Mucosa of rectum (tissue), 2 donors: ENCODE data around the gene PRDM2.
"Not testable (repeated sequence)": the region's sequence is repeated elsewhere in the genome, so short reads cannot be mapped to it uniquely, and the experiment has no call there.

ENCODE experiments used
- H3K27ac ChIP-seq, 2 donors: one replicate each; pipeline ENCODE4 v1.7.0; 2013; ENCODE audit warnings: inconsistent platforms in 2 of 2, low read depth in 2 of 2, low read length in 2 of 2
- H3K27me3 ChIP-seq, 2 donors: one replicate each; pipeline ENCODE4 v1.7.0; 2013; ENCODE audit warnings: low read length in 2 of 2; ENCODE audit not compliant: control insufficient read depth in 2 of 2, insufficient read depth in 2 of 2
- H3K36me3 ChIP-seq, 2 donors: one replicate each; pipeline ENCODE4 v1.7.0; 2013; ENCODE audit warnings: low read length in 2 of 2; ENCODE audit not compliant: control insufficient read depth in 2 of 2, insufficient read depth in 2 of 2
- H3K4me1 ChIP-seq, 2 donors: one replicate each; pipeline ENCODE4 v1.7.0; 2013; ENCODE audit warnings: low read length in 2 of 2, mild to moderate bottlenecking in 1 of 2; ENCODE audit not compliant: control insufficient read depth in 2 of 2, insufficient read depth in 2 of 2
- H3K4me3 ChIP-seq, 2 donors: one replicate each; pipeline ENCODE4 v1.7.0; 2013; ENCODE audit warnings: low read length in 2 of 2
- H3K9ac ChIP-seq, 2 donors: one replicate each; pipeline ENCODE4 v1.7.0; 2013; ENCODE audit warnings: low read length in 2 of 2, low read depth in 1 of 2, mild to moderate bottlenecking in 1 of 2
- H3K9me3 ChIP-seq, 2 donors: one replicate each; pipeline ENCODE4 v1.7.0; 2013; ENCODE audit warnings: low read length in 2 of 2; ENCODE audit not compliant: control insufficient read depth in 2 of 2
- donor health status: healthy.
- donor health status: Normal muscosa, but diverticular disease.

PRDM2 gene

GRCh38 chr1:13708380-13708982, 8.5 kb downstream of the PRDM2 start:
- no peaks in the 10 kb centered on the region for H3K9me3 ChIP-seq
- H3K36me3 ChIP-seq = no peaks in the 10 kb centered on the region
- peak overlapping the region; percentile 11 to 22 for H3K4me3 ChIP-seq
- peak overlapping the region; percentile 67 to 74 for H3K27ac ChIP-seq
- peak overlapping the region in 1 of 2 donors; percentile 24 for H3K9ac ChIP-seq
- H3K27me3 ChIP-seq = no peaks in the 10 kb centered on the region
- peaks cover 7 to 17% of the 10 kb centered on the region in 2 donors for H3K4me1 ChIP-seq

- H3K36me3 ChIP-seq = no peaks in the 10 kb centered on the region
- no peaks in the 10 kb centered on the region for H3K27me3 ChIP-seq
- H3K27ac ChIP-seq = no peak overlapping the region
- no peak overlapping the region for H3K4me3 ChIP-seq
- no peak overlapping the region for H3K9ac ChIP-seq
- H3K9me3 ChIP-seq = no peaks in the 10 kb centered on the region
- H3K4me1 ChIP-seq = peaks cover 7 to 17% of the 10 kb centered on the region in 2 donors
Measured at GRCh38 chr1:13710086-13710485, 10.1 kb downstream of the PRDM2 start.

- H3K27ac ChIP-seq = no peak overlapping the region
- no peaks in the 10 kb centered on the region for H3K27me3 ChIP-seq
- peaks cover 0 to 3% of the 10 kb centered on the region in 2 donors for H3K4me1 ChIP-seq
- no peaks in the 10 kb centered on the region for H3K9me3 ChIP-seq
- no peaks in the 10 kb centered on the region for H3K36me3 ChIP-seq
- no peak overlapping the region for H3K4me3 ChIP-seq
- H3K9ac ChIP-seq = no peak overlapping the region
Measured at GRCh38 chr1:13714851-13715250, 14.9 kb downstream of the PRDM2 start.

GRCh38 chr1:13715616-13716287, 15.8 kb downstream of the PRDM2 start:
- H3K27ac ChIP-seq, H3K27me3 ChIP-seq, H3K9ac ChIP-seq, H3K36me3 ChIP-seq, H3K4me3 ChIP-seq, H3K9me3 ChIP-seq, H3K4me1 ChIP-seq: not testable (repeated sequence)

- H3K4me1 ChIP-seq = no peaks in the 10 kb centered on the region
- no peaks in the 10 kb centered on the region for H3K9me3 ChIP-seq
- H3K27ac ChIP-seq = no peak overlapping the region
- no peaks in the 10 kb centered on the region for H3K36me3 ChIP-seq
- H3K4me3 ChIP-seq = no peak overlapping the region
- no peak overlapping the region for H3K9ac ChIP-seq
- no peaks in the 10 kb centered on the region for H3K27me3 ChIP-seq
Measured at GRCh38 chr1:13722808-13723360, 22.9 kb downstream of the PRDM2 start.

- Histone ChIP-seq H3K9me3 (no peaks in the 10 kb centered on the region), H3K36me3 (no peaks in the 10 kb centered on the region), H3K9ac (no peak overlapping the region), H3K27ac (no peak overlapping the region), H3K27me3 (no peaks in the 10 kb centered on the region), H3K4me1 (peaks cover 0 to 2% of the 10 kb centered on the region in 2 donors), H3K4me3 (no peak overlapping the region)
Measured at GRCh38 chr1:13723810-13724209, 23.8 kb downstream of the PRDM2 start.

- no peak overlapping the region for H3K27ac ChIP-seq
- peaks cover 2 to 4% of the 10 kb centered on the region in 2 donors for H3K4me1 ChIP-seq
- no peaks in the 10 kb centered on the region for H3K9me3 ChIP-seq
- no peaks in the 10 kb centered on the region for H3K27me3 ChIP-seq
- H3K4me3 ChIP-seq = no peak overlapping the region
- no peak overlapping the region for H3K9ac ChIP-seq
- H3K36me3 ChIP-seq = no peaks in the 10 kb centered on the region
Measured at GRCh38 chr1:13725714-13726175, 25.8 kb downstream of the PRDM2 start.

- Histone ChIP-seq H3K27ac (no peak overlapping the region), H3K4me3 (no peak overlapping the region), H3K4me1 (peaks cover 4 to 8% of the 10 kb centered on the region in 2 donors), H3K36me3 (no peaks in the 10 kb centered on the region), H3K9me3 (no peaks in the 10 kb centered on the region), H3K9ac (no peak overlapping the region), H3K27me3 (no peaks in the 10 kb centered on the region)
Measured at GRCh38 chr1:13728091-13728715, 28.2 kb downstream of the PRDM2 start.

GRCh38 chr1:13730291-13730690, 30.3 kb downstream of the PRDM2 start:
- Histone ChIP-seq H3K9me3 (no peaks in the 10 kb centered on the region), H3K4me1 (peaks cover 4 to 8% of the 10 kb centered on the region in 2 donors), H3K36me3 (no peaks in the 10 kb centered on the region), H3K4me3 (no peak overlapping the region), H3K9ac (no peak overlapping the region), H3K27ac (peak overlapping the region; percentile 60 to 79), H3K27me3 (no peaks in the 10 kb centered on the region)
